Natural killer cell (primary cell): ENCODE results near the gene TPX2. TPM values are rescaled to one million over a fixed set of nuclear protein-coding genes. Genes with fewer than 3 reads are reported as not detected.

Source experiments
- ATAC-seq, 3 donors: fragments of 150-1000 bp in 2 of 3; fragments of 200-7000 bp in 1 of 3; cut with Tn5 transposase; 1 replicate in 1 of 3; 2 replicates in 2 of 3; pipeline ENCODE4 v1.10.0; 2021; ENCODE audit warnings: mild to moderate bottlenecking in 2 of 3, moderate library complexity in 2 of 3
- DNase-seq, 2 donors: peaks; one replicate each; pipeline versions ENCODE4 v3.0.0 to v3.0.0-alpha.2; 2013 to 2021; ENCODE audit warnings: mixed read lengths in 1 of 2
- H3K27ac ChIP-seq: one replicate; pipeline ENCODE4 v1.5.1; 2013; ENCODE audit warnings: mild to moderate bottlenecking, low read length
- H3K27me3 ChIP-seq: one replicate; pipeline ENCODE4 v1.6.1; 2013; ENCODE audit warnings: low read length; ENCODE audit not compliant: control insufficient read depth, insufficient read depth
- H3K36me3 ChIP-seq: one replicate; pipeline ENCODE4 v1.6.1; 2013; ENCODE audit warnings: low read length; ENCODE audit not compliant: control insufficient read depth, insufficient read depth
- H3K4me1 ChIP-seq: one replicate; pipeline ENCODE4 v1.6.1; 2013; ENCODE audit warnings: low read length; ENCODE audit not compliant: control insufficient read depth, insufficient read depth
- H3K4me3 ChIP-seq: one replicate; pipeline ENCODE4 v1.5.1; 2013; ENCODE audit warnings: low read length
- H3K9me3 ChIP-seq: one replicate; pipeline ENCODE4 v1.6.1; 2013; ENCODE audit warnings: low read length; ENCODE audit not compliant: control insufficient read depth, insufficient read depth
- H3K27ac Mint-ChIP-seq, 2 donors: one replicate each; pipeline ENCODE4 v1.8.0; 2022; ENCODE audit warnings: mild to moderate bottlenecking in 2 of 2, mixed read lengths in 2 of 2, moderate library complexity in 1 of 2
- H3K27me3 Mint-ChIP-seq, 2 donors: one replicate each; pipeline ENCODE4 v1.8.0; 2022; ENCODE audit warnings: low read depth in 2 of 2, mixed read lengths in 2 of 2
- H3K36me3 Mint-ChIP-seq: one replicate; pipeline ENCODE4 v1.8.0; 2022; ENCODE audit warnings: mixed read lengths
- H3K4me1 Mint-ChIP-seq, 2 donors: one replicate each; pipeline ENCODE4 v1.8.0; 2022; ENCODE audit warnings: mixed read lengths in 2 of 2
- H3K4me3 Mint-ChIP-seq: one replicate; pipeline ENCODE4 v1.8.0; 2022; ENCODE audit warnings: mild to moderate bottlenecking, moderate library complexity, mixed read lengths
- H3K9me3 Mint-ChIP-seq, 2 donors: one replicate each; pipeline ENCODE4 v1.8.0; 2022; ENCODE audit warnings: mixed read lengths in 2 of 2
- CTCF ChIP-seq: fragments of 200-600 bp; IDR thresholded peaks from one replicate; pipeline ENCODE4 v1.8.0; 2022; ENCODE audit warnings: antibody characterized with exemption
- whole genome bisulfite sequencing: methylation state at CpG from one replicate; pipeline ENCODE4 v1.1.7; 2013; ENCODE audit warnings: missing lambda C conversion rate; ENCODE audit not compliant: insufficient coverage; 5-methylcytosine and 5-hydroxymethylcytosine counted together
- intact Hi-C: fragments of 100-400 bp; cut with micrococcal nuclease; formaldehyde crosslinking; loops from one replicate; pipeline ENCODE4 v1.14.2; 2022
- total RNA-seq, 4 donors: library from RNA; stranded (reverse); fragments of 120-200 nt in 1 of 4; gene quantifications; one replicate each; pipeline versions ENCODE4 v1.2.3 to v1.2.4, GENCODE V29; 2013 to 2022

TPX2 gene
- total RNA-seq, 3 donors from 2014 or later (not counting 1 experiment from before 2014, with no cell fraction given) = 2.2 to 4.2 (median 2.2) TPM

GRCh38 chr20:31711179-31712111 lies 27.6 kb upstream of the TPX2 start:
- no peak for DNase-seq
- intact Hi-C loops = no loop called here
- Mint-ChIP-seq H3K36me3 (peaks cover 9% of the 10 kb centered on the region), H3K9me3 (no peaks in the 10 kb centered on the region), H3K4me1 (peaks cover 76 to 97% of the 10 kb centered on the region in 2 donors), H3K4me3 (peak overlapping the region; percentile 61), H3K27me3 (no peaks in the 10 kb centered on the region), H3K27ac (peak overlapping the region; percentile 84 to 97)
- Histone ChIP-seq H3K27ac (no peak overlapping the region), H3K4me1 (peaks cover 55% of the 10 kb centered on the region), H3K27me3 (no peaks in the 10 kb centered on the region), H3K36me3 (peaks cover 63% of the 10 kb centered on the region), H3K9me3 (no peaks in the 10 kb centered on the region), H3K4me3 (no peak overlapping the region)
- TF ChIP-seq CTCF = no peak
- ATAC-seq = no peak

- Mint-ChIP-seq H3K4me1 (peaks cover 76 to 97% of the 10 kb centered on the region in 2 donors), H3K27ac (peak overlapping the region; percentile 84 to 97), H3K4me3 (peak overlapping the region; percentile 40), H3K9me3 (no peaks in the 10 kb centered on the region), H3K36me3 (peaks cover 5% of the 10 kb centered on the region), H3K27me3 (no peaks in the 10 kb centered on the region)
- WGBS = 91% methylated on average over 5 of the region's 5 CpGs
- intact Hi-C loops = no loop called here
- DNase-seq (no peak), ATAC-seq (no peak)
- TF ChIP-seq CTCF = no peak
- peaks cover 62% of the 10 kb centered on the region for H3K4me1 ChIP-seq
- no peak overlapping the region for H3K27ac ChIP-seq
- H3K9me3 ChIP-seq = no peaks in the 10 kb centered on the region
- peaks cover 57% of the 10 kb centered on the region for H3K36me3 ChIP-seq
- no peak overlapping the region for H3K4me3 ChIP-seq
- no peaks in the 10 kb centered on the region for H3K27me3 ChIP-seq
Measured at GRCh38 chr20:31712112-31712553, 27.0 kb upstream of the TPX2 start.

- Mint-ChIP-seq H3K27me3 (no peaks in the 10 kb centered on the region), H3K9me3 (no peaks in the 10 kb centered on the region), H3K4me1 (peaks cover 82 to 97% of the 10 kb centered on the region in 2 donors), H3K36me3 (peaks cover 5% of the 10 kb centered on the region), H3K4me3 (peak overlapping the region; percentile 47), H3K27ac (peak overlapping the region; percentile 84 to 97)
- no peak for ATAC-seq
- Histone ChIP-seq H3K27me3 (no peaks in the 10 kb centered on the region), H3K36me3 (peaks cover 56% of the 10 kb centered on the region), H3K4me1 (peaks cover 65% of the 10 kb centered on the region), H3K9me3 (no peaks in the 10 kb centered on the region), H3K27ac (no peak overlapping the region), H3K4me3 (no peak overlapping the region)
- DNase-seq = no peak
- intact Hi-C loops = no loop called here
- TF ChIP-seq CTCF = no peak
- 74% methylated on average over 7 of the region's 8 CpGs for WGBS
Measured at GRCh38 chr20:31712564-31713311, 26.4 kb upstream of the TPX2 start.
